ENCODE data around the gene ABHD17C.
"Not testable (repeated sequence)": the region's sequence is repeated elsewhere in the genome, so short reads cannot be mapped to it uniquely, and the experiment has no call there.

ABHD17C gene

DNA sequence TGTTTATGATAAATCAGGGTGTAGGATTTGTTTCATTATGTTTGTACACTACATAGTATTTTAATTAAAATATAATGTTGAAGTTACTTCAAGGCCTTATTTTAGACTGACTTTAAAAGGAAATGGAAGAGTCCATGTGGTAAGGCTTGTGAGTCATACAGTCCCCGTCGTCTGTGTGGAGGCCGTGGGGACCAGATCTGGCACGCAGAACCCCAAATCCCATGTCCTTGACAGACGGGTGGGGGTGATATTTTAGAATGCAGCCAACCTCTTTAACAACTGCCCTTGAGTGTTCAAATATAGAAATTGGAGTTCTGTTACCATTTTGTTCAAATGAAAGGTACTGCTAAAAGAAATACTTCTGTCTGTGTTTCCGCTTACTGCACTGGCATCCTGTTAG lies 35.8 kb downstream of the ABHD17C start:
- DNase-seq (ENCODE audit: low read depth, low spot score), result no peak

DNA sequence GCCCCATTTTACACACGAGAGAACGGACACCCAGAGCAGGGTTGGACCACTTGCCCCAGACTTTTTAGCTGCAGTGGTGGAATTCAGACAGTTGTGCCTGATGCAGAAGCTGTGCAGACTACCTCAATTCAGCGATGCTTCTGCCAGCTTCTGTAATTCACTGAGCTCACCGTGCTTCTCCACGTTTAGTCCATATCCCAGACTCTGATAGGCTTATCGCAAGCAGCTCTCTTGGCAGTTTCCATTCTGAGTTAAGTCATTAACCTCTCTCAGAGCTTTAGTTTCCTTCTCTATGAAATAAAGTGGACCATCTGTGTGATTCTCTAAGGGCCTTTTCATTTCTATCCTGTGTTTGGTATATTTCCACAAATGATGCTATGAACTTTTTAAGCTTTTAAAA lies 37.1 kb downstream of the ABHD17C start:
- no peak for DNase-seq (ENCODE audit: low read depth, low spot score)

DNA sequence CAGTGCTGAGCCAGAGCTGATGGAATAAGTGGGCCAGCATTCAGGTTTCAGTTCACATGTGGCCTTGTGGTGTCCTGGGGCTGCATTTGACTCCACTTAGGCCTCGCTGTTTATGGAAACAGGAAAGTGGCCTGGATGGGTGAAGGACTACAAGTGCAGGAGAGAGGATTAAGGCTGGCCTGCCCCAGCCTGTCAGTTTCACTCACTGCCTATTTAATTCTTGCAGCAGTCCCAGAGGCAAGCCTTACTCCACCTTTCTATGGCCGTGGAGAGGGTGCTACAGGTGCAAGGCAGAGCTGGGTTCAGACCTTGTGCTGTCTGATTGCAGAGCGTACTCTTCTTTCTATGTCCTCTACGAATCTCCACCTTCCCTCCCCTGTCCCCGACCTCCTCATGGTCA lies 37.7 kb downstream of the ABHD17C start:
- no peak for DNase-seq (ENCODE audit: low read depth, low spot score)

DNA sequence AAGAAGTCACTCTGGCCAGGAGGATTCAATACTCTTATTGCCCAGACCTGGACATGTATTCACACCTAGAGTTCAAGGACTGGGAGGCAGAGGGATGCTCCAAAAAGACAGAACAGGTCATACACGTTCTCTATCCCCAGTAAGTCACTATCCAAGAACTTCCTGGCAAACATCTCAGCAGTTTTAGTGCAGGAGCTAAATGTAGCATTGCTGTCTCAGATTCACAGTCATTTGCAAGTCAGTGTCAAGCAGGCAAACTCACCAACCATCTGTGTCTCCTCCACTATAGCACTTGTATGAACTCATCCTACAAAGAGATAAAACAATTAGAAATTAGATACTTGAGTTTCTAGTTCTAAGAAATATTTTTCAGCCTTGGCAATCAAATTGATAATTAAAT lies 38.4 kb downstream of the ABHD17C start:
- no peak for DNase-seq (ENCODE audit: low read depth, low spot score)

DNA sequence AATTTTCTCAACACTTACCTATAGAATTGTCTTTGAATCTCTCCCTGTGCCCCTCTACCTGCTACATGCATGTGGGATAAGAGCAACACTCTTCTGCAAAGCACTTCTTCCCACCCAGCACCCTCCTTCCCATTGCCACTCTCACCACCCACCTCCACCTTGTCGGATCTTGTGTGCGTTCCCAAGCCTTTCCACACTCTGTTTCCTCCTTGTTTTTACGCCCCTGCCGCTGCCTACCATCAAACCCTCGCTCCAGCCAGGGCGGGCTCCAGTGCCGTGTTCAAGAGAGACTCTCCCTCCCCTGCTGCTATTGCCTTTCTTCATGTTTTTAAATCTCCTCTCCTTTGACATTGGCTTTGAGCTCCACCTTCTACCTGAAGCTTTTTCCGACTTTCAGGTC lies 40.2 kb downstream of the ABHD17C start:
- DNase-seq (ENCODE audit: low read depth, low spot score), result no peak

DNA sequence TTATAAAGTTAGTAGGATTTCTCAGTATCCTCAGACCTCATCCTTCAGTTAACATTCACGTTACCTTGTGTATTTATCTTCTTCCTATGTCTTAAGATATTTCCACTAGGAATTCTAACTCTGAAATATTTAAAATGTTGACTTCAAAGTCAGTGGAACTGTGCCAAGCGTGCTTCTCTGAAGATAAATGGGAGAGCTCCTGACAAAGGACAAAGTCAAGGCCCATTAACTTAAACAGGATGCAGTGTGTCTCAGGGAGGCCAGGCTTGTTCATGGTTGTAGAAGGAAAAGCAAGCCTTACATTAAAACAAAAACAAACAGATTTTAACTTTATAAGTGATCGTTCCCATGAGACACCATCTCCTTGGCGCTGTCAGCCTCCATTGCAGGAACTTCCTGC lies 41.5 kb downstream of the ABHD17C start:
- no peak for DNase-seq (ENCODE audit: low read depth, low spot score)

DNA sequence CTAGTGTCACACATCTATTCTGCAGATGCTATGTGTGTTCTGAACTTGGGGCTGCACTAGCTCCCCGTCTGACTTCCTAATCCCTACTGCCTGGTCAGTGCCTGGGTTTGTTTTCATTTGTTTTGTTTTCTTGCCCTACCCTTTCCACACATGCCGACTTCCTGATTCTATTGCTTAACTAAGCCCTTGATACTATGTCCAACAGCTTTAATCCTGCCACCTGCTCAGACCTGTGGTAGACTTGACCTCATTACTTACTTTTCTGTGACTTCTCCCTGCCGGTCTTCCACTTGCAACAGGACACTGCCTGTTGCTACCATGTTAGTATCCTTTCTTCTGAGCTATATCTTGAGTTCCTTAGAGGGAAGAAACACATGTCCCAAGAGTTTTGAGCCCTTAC lies 44.8 kb downstream of the ABHD17C start:
- no peak for DNase-seq (ENCODE audit: low read depth, low spot score)

DNA sequence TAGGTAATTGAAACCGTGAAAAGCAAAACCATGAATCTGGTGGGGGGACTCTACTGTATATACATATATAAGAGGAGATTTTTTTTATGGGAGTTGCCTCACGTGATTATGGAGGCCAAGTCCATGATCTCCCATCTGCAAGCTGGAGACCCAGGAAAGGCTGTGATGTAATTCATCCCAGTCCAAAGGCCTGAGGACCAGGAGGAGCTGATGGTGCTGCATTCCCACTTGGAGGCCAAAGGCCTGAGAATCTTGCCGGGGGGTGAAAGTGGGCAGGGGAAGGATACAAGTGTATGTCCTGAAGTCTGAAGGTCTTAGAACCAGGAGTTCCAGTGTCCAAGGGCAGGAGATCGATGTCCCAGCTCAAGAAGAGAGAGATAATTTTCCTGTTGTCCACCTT lies 47.0 kb downstream of the ABHD17C start:
- DNase-seq (ENCODE audit: low read depth, low spot score), result no peak

DNA sequence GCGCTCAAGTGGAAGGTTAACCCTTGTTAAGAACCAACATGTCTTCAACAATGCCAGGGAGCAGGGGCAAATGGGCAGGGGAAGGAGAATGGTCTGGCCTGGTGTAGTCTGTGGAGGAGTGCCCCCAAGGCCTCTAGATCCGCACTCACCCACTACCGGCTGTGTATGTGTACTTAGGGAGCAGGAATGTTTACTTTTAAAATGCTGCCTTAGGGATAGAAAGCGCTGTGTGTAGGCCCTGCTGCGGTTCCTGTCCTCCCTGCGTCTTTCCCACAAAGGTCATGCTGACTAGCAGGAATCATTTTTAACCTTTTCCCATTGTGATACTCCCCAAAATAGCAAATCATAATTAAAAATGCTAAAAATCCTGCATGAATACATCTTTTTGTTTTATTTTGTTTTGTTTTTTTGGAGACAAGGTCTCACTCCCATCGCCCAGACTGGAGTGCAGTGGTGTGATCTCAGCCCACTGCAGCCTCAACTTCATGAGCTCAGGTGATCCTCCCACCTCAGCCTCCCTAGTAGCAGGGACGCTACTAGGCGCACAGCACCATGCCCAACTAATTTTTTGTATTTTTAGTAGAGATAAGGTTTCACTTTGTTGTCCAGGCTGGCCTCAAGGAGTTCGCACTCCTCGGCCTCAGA lies 48.2 kb downstream of the ABHD17C start:
- no peak for DNase-seq (ENCODE audit: low read depth, low spot score)

DNA sequence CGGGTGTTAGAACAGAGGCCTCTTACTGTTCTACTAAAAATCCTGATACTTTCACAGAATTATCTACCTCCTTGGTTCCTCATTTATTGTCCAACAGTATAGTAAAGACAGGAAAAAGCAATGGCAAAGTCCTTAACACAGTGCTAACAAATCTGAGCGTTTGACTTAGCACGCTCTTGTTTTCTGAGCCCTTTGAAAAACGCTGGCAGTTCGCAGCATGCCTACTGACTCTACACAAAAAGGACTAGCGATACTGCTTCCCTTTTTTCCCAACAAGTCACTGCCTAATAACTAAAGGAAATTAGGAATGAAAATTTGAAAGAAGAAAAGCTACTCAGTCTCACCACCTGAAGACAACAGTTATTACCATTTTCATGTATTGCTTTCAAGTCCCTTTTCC lies 49.3 kb downstream of the ABHD17C start:
- no peak for DNase-seq (ENCODE audit: low read depth, low spot score)

DNA sequence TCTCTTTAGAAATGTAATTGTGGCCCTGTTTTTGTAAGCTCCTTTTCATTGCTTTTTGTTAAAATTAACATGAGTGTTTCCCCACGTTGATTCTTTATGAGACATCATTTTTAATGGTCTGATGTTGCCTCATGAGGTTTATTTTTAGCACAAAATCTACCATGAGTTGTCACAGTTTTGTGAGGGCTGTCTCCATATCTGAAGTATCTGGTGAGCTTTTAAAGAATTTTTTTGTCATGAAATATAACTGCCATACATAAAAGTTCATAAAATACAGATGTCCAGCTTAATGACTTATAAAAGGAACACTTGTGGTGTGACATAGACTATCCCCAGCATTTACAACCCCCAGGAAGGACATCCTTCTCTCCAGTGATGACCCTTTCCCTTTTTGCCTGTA lies 49.7 kb downstream of the ABHD17C start:
- DNase-seq (ENCODE audit: low read depth, low spot score), result no peak

DNA sequence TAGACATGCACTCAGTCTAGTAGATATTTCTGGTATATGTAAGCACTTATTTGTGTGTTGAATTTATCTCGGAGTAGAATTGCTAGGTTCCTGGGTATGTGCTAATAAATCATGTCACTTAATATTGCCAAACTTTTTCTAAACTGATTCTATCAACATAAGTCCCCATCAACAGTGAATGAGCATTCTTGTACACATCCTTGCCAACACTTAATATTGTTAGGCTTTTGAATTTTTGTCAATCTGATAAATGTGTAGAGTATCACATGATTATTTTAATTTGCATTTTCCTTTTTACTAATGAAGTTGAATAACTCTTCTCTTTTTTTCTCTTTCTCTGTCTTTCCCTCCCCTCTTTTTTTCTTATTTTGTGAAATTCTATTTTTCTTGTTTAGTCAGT lies 50.8 kb downstream of the ABHD17C start:
- DNase-seq (ENCODE audit: low read depth, low spot score), result no peak

DNA sequence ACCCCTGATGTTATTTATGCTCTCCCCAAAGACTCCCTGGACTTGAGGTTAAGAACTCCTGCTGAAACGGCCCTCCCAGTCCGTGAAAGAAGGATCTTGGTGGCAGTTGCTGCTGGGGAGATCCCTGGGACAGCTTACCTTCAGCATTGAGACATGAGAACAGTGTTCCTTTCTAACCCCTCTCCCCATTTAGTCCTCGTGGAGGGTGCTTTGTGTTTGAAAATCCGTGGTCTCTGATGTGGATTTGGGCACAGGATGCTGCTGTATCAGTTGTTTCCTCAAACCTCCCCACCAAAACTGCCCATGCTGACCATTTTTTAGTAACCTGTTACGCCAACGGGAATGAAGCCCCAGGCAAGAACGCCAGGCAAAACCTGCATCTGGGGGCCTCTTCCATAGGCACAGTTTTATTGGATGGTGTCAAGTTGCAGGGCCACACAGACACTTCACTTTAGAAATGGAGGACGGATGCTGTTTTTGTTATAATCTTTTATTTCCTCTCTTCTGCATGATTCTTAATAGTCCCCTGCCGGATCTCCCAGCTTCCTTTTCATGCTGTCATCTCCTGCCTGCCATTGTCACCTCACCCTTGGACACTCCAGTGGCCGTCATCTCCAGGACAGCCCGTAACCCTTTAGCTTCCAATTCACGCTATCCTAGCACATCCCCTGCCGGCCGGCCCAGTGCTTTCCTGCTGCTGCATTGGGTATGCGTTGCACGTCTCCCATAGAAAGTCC lies 52.4 kb downstream of the ABHD17C start:
- no peak for DNase-seq (ENCODE audit: low read depth, low spot score)

DNA sequence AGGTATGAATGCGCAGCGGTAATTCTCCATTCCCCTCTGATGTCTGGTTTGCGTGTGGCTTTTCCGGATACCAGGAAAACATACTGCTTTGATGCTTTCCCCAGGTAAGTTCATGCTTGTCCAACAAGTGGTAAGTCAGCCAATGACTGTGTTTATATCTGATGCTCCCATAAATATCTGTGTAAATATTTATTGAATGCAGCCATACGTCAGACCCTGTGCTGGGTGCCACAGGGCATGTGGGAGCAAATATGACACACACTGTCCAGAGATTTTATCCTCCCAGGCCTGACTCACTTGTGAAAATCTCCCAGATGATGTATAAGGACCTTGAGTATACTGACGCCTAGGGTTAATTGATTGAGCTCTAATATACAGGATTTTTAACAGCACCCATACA lies 54.5 kb downstream of the ABHD17C start:
- DNase-seq (ENCODE audit: low read depth, low spot score), result no peak

DNA sequence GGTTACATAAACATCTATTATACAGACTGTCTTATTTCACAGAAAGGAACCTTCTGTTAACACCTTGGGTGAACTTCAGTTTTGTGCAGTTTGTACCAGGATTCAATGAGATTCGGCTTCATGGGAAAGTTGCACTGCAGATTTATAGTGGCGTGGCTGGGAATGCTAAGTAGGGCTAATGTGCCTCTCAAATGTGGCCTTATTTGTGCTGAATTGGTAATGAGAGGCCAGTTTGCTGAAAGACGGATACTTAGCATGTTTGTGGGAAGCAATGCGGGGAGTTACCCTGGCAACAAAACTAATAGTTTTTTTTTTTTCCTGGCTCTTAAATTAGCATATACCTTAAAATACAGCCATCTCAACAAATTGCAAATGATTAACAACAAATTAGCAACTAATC lies 55.5 kb downstream of the ABHD17C start:
- DNase-seq (ENCODE audit: low read depth, low spot score), result no peak

DNA sequence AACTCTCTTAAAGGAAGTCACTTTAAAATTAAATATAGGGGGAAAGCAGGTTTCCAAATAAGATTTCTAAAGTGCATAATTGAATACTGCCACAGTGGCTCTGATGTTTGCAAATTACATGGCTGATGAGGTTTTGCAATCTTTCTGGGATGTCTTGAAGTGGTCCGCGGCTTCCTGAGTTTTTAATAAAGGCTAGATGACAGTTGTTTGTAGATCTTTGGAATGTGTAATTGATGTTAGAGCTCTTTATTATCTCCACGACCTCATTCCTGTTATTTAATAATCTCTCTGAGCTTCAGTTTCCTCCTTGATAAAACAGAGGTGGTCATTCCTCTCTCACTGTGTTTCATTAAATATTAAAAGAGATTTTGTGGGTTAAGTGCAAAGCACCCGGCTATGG lies 57.1 kb downstream of the ABHD17C start:
- DNase-seq (ENCODE audit: low read depth, low spot score), result no peak

DNA sequence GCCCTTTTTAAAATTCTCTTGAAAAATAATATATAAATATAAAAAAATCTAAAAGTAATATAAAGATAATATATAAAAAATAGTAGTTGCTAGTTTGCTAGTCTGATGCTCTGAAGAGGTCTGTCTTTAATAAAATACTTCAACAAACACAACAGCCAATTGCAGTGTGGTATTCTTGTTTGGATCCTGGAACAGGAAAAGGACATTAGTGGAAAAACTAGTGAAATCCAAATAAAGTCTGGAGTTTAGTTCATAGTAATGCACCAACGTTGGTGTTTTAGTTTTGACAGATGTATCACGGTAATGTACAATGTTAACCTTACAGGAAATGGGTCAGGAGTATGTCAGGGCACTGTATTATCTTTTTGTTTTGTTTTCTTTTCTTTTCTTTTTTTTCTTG lies 58.1 kb downstream of the ABHD17C start:
- no peak for DNase-seq (ENCODE audit: low read depth, low spot score)

DNA sequence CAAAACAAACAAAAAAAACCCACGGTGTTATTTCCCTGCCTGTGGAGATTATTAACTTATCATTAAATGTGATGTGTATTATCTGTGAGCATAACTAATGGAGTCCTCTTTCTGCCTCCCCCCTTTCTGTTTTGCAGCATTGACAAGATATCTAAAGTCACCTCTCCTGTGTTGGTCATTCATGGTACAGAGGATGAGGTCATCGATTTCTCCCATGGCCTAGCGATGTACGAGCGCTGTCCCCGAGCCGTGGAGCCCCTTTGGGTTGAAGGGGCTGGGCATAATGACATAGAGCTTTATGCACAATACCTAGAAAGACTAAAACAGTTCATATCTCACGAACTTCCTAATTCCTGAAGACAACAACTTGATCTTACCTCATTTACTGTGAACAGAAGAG lies 58.9 kb downstream of the ABHD17C start:
- no peak for DNase-seq (ENCODE audit: low read depth, low spot score)

DNA sequence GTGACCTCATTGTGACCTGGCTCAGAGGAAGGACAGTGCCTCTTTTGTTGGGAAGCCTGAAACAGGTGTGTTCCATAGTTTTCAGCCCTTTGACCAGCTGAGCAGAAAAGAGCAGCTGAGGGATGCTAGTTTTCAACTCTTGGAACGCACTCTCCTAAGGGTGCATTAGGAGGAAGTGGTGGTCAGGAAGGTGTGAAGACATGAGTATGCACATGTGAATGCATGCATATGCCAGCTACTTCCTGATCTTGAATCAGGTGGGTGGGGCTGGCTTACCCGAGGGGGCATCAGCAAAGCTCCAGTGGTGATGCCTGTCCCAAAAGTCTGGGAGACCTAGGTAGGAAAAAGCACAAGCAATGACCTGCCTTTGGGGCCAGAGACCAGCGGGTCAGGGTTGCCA lies 60.8 kb downstream of the ABHD17C start:
- DNase-seq (ENCODE audit: low read depth, low spot score), result no peak

DNA sequence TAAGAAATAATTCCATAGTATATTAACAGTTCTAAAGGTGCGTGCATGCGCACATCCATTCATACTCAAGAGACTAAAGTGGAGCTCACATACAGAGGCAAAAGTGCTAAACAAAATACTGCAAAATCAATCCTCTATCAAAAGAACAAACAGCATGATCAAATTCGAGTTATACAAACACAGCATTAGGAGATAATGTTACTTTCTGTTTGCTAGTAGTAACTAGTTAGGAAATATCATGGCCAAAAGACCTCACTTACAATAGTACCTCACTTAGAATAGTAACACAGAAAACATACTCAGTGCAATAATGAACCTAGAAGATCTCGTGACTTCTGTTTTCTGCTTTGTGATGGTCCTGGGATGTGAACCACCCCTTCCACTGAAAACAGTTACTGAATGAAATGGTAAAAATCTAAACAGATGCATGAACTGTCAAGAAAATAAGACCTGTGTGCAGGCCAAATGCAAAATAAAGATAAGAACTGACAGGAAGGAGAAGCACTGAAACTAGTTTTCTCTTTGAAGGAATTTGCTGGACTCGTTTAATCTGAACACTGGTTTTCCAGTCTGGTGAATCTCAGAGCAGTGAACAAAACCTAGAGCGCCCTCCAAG lies 63.1 kb downstream of the ABHD17C start:
- no peak for DNase-seq (ENCODE audit: low read depth, low spot score)

DNA sequence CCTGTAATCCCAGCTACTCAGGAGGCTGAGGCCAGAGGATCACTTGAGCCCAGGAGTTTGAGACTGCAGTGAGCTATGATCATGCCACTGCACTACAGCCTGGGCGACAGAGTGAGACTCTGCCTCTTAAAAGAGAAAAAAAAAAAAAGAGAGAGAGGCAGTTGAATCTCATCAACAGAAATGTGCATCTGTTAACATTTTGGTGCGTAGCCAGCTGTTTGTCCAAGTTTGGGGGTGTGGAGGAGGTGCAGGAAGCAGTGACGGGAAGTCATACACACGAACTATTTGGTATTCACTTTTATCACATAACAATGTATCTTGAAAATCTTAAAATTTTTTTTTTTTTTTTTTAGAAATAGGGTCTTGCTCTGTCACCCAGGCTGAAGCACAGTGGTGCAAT lies 65.8 kb downstream of the ABHD17C start:
- no peak for DNase-seq (ENCODE audit: low read depth, low spot score)

DNA sequence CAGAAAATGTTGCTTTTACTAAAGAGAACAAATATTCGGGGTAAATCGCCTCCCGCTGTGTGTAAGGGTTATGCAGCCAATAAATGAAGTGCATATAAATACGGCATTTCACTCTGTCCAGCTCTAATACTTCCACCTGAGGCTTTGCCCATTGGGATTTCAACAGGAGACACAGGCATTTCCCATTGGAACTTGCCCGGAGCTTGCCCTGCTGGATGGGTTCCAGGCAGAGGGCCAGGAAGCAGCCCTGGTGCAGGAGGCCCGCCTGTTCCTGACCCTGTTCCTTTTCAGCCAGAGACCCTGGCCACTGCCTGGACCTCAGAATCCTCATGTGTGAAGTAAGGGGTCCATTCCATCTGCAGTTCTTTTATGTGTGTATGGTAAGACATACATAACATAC lies 66.6 kb downstream of the ABHD17C start:
- no peak for DNase-seq (ENCODE audit: low read depth, low spot score)

DNA sequence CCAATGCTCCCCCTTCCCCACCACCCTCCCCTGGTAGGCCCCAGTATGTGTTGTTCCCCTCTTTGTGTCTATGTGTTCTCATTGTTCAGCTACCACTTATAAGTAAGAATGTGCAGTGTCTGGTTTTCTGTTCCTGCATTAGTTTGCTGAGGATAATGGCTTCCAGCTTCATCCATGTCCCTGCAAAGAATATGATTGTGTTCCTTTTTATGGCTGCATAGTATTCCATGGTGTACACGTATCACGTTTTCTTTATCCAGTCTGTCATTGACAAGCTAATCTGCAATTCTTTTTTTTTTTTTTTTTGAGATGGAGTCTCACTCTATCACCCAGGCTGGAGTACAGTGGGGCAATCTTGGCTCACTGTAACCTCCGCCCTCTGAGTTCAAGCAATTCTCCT lies 68.1 kb downstream of the ABHD17C start:
- not testable (repeated sequence) for DNase-seq (ENCODE audit: low read depth, low spot score)

Measured in activated CD4-positive, CD25-positive, alpha-beta regulatory T cell treated with anti-CD3 and anti-CD28 coated beads, Interleukin-2, amount 50 U/mL, for 16 hours (primary cell).